HS-5 (cell line): Measurements from ENCODE around the gene ANKRD6.

Experiments used
- DNase-seq: peaks from one replicate; pipeline ENCODE4 v3.0.0-alpha.2; 2012; ENCODE audit warnings: low read depth

Gene ANKRD6

DNA sequence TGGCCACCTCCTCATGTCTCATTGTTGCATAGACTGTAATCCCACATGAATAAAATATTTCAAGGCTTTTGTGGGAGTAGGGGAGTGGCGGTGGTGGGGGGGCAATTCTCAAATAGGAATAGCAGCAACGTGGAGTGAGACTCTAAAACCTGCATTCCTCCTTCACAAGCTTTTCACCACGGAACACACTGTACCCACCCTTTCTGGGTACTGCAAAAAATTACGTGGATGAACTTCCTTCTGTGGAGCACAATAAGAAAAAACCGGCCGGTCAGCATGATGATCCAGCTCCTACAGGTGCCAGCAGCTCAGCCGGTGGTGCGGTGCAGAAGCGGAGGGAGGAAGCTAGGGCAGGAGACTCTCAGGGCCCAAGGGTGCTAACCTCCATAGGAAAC lies 19.9 kb upstream of the ANKRD6 start:
- DNase-seq = no peak

DNA sequence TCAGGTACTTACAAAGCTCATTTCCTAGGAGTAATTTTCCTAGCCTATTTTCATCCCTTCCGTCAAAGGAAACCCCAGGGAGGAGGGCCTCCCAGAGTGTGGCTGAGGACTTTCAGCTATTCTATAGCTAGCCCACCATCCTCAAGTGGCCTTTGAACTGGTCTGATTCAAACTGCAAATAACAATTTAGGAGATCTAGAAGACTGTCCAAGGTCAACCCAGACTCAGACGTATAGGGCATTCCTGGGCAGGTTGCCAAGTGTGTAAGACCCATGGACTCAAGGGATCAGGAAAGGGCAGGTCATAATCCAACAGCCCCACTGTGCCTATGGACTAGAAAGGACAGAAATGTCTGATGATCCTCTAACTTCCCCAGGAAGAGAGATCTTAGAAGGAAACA lies 18.7 kb upstream of the ANKRD6 start:
- DNase-seq = no peak

DNA sequence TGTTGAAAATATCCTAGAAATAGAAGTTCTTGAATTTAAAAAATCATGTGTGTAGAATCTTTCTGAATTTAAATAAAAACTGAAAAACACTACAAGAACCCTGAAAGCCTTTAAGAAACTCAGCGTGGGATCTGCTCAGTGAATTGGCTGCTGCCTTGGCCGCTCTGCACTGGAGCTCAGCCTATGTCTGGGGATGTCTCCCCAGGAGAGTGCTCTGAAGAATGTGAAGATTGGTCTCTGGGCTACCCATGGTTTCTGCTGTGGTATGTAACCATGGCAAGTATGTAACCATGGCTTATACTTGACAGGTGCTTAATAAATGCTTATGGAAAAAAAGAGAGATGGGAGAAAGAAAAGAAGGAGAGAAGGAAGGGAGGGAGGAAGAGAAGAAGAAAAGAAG lies 17.8 kb upstream of the ANKRD6 start:
- no peak for DNase-seq

DNA sequence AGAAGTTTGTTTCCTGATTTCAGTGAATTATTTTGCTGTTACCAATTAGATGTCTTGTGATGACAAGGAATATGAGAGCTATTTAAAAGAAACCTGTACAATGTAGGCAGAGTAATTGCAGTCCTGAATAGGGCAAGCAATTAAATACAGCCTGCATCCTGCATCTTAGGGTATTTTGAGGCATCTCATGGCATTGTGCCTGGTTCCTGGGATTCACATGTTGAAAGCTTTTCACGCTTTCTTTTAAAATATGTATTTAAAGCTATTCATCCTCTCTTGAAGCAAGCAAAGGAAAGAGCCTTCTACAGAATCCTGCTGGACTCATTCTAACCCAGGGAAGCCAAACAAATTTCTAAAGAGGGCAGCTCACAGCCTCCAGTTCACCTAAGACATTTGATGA lies 16.2 kb upstream of the ANKRD6 start:
- no peak for DNase-seq

DNA sequence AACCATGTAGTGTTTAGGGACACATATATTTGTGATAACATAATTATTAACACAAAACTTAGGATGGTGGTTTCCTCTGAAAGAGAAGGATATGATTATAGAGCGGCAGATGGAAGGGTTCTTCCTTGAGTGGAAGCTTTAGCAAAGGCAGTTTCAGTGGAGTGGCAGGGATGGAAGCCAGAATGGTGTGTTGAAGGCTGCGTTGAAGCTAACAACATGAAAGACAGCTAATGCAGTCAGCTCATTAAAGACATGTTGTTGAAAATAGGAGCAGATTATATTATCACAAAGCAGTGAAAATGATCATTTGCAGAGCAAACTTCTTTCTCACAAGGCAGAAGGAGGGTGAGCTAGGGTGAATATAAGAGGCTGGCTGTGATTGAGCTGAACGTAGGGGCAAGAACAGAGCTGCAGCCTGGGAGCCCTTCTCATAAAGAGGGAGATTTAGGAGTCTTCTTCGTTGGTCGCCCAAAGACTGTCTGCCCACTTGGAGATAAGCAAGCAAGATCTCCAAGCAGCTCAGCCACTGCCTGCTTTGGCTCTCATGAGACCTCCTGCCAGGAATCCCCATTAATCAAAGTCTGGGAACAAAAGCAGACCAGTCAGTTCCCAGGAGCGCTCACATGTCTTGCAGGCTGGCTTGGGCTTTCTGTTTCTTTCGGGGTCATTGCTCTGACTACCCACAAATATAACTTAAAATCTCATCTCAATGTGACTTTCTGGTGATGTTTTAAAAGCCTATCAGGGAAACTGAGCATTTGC lies 2.6 kb upstream of the ANKRD6 start:
- DNase-seq = no peak

DNA sequence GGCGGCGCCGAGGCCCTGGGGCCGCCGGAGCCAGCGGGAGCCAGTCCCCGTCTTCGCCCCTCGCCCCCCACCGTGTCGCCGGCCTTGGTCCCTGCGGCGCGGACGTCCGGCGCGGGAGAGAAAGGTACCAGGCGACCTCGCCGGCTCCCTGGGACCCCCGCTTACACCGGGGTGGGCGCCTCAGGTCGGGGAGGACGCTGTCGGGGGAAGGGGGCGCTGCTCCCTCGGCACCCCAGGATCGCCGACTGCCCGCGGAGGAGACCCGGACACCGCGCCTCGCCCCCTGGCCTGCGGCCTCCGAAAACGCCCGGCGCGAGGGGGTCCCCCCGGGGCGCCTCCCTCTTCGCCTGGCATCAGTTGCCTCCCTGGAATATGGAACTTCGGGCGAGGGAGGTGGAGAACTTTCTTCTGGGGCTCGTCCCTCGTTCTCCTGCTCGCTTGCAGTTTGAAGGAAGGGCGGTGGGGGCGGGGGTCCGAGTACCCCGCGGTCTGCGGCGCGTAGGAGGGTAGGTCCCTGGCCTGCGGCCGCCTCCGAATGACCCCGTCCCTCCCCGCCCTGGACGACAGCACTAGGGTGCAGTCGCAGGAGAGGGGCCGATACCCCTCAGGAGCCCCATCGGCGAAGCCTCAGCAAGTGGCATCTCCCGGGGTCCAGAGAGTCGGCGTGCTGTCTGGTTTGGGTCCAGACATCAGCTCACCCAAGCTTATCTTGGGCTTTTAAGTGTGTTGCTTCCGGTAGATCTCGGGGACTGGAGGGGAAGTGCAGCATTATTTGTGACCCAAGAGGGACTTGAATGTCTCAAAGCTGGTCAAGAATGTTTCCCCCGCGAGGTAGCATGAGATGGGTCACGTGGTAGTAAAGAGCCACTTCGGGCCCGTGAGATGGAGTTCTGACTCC lies 549 bp downstream of the ANKRD6 start:
- no peak for DNase-seq

DNA sequence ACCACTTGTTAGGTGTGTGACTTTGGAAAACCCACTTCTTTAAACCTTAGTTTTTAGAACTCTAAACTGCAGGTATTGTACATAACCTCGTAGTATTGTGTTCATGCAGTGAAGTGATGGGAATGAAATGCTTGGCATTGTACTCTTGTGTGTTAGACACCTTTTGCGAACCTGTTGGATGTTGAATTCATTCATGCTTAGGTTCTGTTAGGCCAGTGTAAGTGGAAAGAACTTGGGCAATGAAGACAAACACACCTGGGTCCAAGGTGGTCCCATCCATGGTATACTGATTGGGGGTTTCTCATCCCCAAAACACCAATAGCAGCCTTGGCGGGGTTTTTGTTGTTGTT lies 1.2 kb downstream of the ANKRD6 start:
- DNase-seq = no peak

DNA sequence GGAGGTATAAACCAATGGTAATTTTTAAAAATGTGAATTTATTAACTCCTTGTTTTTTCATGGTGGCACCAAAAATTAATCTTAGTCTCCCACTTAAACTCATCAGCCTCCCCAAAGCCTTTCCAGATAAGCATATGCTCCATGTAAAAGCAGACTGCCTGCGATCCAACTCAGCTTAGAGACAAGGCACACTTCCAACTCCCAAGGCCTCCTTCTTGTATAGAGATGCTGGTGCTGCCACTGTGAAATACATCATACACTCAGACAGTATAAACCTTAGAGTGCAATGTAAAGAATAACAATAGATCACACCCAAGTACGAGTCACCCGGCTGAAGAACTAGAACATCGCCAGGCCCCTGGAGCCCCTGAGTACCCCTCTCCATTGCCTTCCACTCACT lies 2.0 kb downstream of the ANKRD6 start:
- no peak for DNase-seq

DNA sequence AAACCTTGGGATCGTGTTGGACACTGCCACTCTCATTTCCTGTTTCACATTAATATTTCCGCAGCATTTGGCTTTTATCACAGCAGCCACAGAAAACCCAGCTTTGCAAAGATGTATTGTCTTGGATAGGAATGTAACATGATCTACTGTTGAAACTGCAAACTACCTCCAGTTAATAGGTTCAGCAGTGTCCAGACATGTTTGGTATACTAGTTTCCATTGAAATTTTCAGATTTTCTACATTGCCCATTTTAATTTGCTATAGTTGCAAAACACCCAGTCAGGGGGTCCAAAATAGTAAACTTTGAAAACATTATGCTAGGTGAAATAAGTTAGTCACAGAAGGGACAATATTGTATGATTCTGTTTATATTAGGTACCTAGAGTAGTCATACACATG lies 3.3 kb downstream of the ANKRD6 start:
- no peak for DNase-seq

DNA sequence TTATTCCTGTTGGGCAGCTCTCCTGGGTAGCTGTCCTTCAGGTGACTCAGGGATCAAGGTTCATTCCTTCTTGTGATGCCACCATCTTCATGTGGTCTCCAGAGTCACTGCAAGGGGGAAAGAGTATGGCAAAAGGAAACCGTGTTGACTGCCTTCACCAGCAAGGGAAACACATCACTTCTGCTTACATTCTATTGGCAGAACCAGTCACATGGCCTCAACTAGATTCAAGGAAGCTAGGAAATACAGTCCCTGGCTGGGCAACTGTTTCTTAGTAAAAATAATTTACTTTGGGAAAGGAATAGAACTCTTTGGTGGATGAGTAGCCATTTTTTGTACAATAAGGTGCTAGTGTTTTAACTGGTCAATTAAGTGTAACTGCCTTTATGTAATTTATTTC lies 5.3 kb downstream of the ANKRD6 start:
- no peak for DNase-seq

DNA sequence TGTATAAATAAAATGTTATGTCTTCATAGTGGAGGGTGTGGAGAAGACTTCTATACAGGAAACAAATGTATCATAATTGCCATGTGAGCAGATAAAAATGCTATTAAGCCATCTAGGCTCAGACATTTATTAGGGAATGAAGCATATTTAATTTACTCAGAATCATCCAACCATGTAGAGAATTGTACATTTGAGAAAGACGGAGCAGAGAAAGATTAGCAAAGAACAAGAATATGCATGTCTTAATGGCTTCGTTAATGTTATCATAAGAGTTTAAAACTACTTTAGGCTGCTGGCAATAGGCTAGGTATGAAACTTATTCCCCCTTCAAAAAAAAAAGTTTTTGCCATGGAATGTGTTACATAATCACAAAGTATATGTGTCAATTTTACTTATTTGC lies 6.1 kb downstream of the ANKRD6 start:
- DNase-seq = no peak

DNA sequence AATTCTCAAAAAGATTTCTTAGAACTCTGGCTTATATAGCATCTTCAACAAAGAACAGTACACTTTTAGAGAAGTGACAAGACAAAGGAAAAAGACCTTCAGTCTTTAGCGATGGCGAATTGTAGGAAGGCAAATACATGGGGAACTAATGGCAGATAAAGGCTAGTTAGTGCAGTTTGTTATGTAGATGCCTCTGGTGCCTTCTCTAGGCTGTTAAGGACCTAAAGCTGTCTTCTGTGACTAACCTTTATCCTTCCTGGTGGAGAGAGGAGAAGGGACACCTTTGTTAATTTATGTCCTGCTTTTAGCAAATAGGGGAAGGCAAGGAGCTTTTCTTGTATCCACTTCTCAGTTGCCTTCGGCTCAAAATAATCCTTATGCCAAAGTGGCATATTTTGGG lies 7.2 kb downstream of the ANKRD6 start:
- no peak for DNase-seq

DNA sequence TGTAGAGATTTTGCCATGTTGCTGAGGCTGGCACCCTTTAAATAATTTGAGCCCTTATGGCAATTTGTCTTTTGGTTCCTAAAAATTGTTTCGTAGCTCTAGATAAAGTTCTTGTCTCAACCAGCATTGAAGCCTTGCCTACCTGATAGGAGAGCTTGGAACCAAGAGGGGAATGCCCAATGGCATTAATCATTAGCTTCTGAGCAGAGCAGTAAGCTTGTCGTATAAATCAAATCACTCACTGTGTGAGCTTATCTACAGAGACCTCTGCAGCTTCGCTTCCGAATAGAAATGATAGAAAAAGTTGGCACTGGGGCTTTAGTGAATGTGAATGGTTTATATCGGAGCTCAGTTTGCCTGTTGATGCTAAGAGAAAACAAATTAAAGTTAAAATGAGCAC lies 10.7 kb downstream of the ANKRD6 start:
- no peak for DNase-seq

DNA sequence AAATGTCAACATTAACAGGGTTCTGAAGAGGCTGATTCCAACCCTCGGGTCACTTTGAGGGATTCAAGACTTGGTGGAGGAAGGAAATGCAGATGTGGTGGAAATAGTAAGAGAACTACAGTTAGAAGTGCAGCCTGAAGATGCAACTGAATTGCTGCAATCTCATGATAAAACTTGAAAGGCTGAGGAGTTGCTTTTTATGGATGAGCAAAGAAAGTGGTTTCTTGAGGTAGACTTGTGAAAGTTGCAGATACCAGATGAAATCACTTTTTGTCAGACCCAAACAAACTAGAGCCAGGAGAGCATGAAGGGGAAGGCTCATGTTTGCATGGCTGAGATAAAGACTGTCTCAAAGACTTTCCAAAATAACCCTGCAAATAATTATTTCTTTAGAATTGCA lies 16.2 kb downstream of the ANKRD6 start:
- DNase-seq = no peak

DNA sequence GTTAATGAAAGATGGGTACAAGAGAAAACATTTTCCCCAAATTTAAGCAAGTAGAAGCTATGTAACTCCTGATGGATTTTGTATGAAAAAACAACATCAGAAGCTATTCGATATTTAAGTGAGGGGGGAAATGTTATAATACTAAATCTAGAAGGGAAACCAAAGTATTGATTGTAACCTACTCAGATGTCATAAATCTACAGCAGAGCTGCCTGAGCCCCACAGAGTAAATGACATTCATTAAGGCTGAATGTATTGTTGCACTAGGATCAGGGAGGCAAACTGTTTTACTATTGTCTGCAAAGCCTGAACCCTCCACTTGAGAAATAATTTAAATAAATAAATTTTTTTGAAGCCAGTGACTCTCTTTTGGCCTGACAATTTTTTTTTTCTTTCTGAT lies 19.3 kb downstream of the ANKRD6 start:
- no peak for DNase-seq

DNA sequence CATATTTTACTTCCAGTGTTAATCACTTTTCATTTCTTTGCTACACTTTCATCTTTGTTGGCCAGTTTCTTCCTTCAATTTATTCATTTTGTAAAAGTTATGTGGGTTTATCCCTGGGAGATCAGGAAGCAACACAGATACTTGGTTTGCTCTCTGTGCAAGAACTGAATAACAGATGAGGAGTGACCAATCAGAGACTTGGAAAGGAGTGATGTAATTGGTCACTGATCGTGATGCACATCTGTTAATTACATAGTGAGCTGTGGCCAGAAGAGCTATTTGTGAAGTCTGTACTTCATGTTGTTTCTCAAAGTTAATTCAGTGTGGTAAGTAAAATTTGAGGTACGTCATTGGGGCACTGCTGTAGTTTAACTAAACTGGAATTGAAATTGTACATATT lies 21.3 kb downstream of the ANKRD6 start:
- no peak for DNase-seq

DNA sequence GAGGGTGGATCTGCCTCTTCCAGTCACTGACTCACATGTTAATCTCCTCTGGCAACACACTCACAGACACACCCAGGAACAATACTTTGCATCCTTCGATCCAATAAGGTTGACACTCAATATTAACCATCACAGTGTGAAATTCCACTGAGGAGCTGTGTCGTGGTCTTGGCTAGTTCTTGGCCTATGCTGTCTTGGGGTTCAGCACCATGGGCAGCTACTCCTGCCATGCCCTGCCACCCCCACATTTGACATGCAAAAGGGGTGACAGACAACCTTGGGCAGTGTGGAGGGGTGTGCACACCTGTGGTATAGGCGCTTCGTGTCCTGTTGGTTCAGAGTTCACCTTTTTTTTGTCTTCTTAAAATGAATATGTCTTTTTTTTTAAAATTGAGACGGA lies 25.8 kb downstream of the ANKRD6 start:
- DNase-seq = no peak

DNA sequence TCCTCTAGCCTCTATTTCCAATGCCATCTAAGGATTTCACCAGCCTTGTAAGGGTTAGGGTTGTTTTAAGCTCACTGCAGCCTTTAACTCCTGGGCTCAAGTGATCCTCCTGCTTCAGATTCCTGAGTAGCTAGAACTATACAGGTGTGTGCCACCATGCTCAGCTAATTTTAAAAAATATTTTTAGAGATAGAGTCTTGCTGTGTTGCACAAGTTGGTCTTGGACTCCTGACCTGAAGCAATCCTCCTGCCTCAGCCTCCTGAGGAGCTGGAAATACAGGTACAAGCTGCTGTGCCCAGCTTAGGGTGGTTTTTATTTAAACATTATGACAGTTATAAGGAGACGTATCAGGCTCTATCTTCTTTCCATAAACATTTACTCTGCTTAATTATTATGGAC lies 26.5 kb downstream of the ANKRD6 start:
- no peak for DNase-seq

DNA sequence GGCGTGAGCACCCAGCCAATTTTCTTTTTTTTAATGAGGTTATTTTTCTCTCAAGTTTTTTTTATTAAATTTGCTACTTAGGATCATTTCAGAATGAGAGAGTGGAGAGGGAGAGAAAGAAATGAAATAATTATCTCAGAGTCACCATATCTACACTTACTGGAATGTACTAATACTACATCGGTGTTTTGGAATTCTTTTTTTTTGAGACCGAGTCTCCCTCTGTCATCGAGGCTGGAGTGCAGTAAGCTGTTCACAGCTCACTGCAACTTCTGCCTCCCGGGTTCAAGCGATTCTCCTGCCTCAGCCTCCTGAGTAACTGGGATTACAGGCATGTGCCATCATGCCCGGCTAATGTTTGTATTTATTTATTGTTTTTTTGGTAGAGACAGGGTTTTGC lies 27.8 kb downstream of the ANKRD6 start:
- DNase-seq = no peak

DNA sequence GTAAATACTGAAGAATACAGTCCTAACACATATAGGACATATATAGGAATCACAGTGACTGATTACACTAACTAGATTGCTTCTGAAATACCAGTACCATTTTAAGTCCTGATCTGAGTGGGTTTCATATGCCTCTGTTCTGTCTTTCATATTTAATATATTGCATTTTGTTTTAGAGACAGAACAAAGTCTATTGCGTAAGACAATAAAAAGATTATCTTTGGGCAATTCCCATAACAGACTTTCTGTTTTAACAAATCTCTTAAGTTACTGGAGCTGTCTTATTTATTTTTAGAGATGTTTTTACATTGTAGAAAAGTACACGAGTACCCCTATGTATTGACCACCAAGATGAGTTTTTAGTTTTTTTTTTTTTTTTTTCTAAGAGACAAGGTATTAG lies 29.6 kb downstream of the ANKRD6 start:
- DNase-seq = no peak

DNA sequence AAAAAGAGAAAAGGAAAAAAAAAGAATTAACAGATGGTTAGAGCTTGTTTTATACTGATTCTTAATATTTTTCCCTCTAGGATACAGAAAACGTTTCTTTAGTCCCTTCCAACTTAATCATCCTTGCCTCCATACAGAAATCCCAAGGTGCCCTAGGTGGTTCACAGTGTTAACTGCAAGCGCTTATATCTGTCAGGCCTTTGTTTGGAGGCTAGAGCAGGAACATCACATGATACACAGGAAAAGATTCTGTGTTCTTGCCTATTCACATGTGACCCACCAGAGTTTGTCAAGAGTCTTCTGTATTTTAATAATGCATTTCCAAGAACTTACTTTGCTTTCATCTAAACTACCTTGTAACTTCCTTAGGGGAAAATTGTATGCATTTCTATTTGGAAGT lies 31.3 kb downstream of the ANKRD6 start:
- no peak for DNase-seq

DNA sequence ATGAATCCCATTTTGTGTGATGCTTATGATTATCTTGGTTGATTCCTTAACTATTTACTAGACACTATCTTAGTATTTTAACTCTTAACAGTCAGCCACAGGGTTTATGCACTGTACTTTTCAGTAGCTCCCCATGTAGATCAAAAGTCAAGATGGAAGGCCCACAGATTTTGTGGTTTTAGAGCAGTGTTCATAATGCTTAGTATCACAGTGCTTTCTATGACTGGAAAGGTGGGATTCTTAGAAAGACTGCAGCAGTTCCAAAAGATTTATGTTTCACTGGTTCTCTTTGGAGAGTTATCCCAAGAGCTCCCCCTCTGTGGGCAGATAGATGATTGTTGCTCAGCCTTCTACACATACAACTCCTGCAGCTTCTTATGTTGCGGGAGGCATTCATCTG lies 34.5 kb downstream of the ANKRD6 start:
- no peak for DNase-seq

DNA sequence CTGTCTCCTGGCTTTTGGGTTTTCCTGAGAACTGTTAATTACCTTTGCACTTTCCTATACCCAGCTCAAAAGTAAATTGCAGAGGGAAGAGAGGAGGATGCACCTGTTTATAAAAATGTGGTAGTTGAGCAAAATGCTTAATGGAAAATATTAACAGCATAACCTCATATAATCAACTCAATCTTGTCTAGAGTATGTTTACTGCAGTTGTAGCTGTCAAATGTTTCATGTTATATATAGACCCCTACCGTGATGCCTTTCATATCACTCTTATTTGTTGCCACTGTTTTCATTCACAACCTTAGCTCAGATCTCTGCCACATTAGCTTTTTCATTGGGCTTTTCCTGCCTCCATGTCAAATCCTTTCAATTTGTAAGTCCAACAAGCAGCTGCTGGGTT lies 36.0 kb downstream of the ANKRD6 start:
- DNase-seq = no peak
